Myocyte (in vitro differentiated cells): Measurements from ENCODE around the gene KCNC3. TPM values are rescaled to one million over a fixed set of nuclear protein-coding genes. Genes with fewer than 3 reads are reported as not detected.

Source experiments
- DNase-seq: peaks from one replicate; pipeline ENCODE4 v3.0.0-alpha.2; 2012; ENCODE audit warnings: low read depth
- total RNA-seq: library from RNA; depleted of rRNA; stranded (reverse); fragments of >200 nt; gene quantifications from 2 replicates; pipeline ENCODE4 v1.2.3, GENCODE V29; 2014

The KCNC3 gene
- total RNA-seq, 1 donor from 2014 or later = not detected

GRCh38 chr19:50280074-50280473 is 49.1 kb downstream of the KCNC3 start:
- DNase-seq = no peak

DNA sequence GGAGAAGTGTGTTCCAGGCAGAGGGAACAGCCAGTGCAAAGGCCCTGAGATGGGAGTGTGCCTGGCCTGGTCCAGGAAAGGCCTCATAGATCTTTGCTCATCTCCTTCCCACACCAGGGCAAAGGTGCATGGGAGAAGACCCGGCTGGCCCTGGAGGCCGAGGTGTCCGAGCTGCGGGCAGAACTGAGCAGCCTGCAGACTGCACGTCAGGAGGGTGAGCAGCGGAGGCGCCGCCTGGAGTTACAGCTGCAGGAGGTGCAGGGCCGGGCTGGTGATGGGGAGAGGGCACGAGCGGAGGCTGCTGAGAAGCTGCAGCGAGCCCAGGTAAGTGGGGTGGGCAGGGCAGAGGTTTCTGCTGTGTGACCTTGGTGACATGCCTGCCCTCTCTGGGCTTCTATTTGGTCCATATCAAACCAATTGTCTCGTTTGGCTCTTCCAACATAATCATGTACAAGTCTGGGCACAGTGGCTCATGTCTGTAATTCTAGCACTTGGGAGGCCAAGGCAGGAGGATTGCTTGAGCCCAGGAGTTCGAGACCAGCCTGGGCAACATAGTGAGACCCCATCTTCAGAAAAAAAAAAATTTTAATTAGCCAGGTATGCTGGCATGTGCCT is 51.1 kb downstream of the KCNC3 start:
- no peak for DNase-seq

- DNase-seq = no peak
These were observed 52.7 kb downstream of the KCNC3 start for GRCh38 chr19:50276370-50277063.

- DNase-seq = no peak
These were observed 53.4 kb downstream of the KCNC3 start for GRCh38 chr19:50275577-50276368.

- DNase-seq = no peak
These were observed 55.4 kb downstream of the KCNC3 start for GRCh38 chr19:50273821-50274220.

DNA sequence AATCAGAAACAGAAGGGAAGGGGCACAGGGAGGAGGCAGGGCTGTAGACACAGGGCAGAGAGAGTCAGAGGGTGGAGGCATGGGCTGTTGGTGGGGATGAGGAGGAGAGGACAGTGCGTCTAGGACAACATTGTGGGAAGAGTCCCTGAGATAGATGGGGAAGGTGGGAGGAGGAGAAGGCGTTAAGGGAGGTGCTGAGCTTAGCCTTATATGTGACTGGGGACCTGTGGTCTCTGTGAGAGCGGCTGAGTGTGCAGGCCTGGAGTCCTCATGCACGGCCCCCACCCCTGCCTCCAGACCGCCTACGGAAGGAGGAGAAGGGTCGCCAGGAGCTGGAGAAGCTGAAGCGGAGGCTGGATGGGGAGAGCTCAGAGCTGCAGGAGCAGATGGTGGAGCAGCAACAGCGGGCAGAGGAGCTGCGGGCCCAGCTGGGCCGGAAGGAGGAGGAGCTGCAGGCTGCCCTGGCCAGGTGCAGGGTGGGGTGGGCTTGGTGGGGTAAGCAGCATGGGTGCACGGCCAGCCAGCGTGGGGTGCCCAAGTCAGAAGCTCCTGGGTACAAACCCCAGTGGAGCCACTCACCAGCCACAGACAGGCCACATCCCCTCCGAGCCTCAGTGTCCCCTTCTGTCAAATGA is 56.8 kb downstream of the KCNC3 start:
- DNase-seq = no peak

DNA sequence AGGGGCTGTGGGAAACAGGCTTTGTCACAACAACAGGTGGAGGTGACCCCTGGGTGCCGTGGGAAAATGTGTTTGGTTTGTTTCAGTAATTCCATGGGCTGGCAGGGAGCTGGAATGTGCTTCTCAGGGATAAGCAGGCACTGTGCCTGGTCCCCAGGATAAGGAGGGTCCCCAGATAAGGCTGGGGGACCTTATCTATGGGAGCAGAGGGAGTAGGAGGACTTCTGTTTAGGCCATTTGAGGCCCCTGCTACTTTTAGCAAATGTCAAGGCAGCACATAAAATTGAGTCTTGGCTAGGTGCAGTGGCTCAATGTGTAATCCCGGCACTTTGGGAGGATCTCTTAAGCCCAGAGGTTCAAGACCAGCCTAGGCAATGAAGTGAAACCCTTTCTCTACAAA is 59.5 kb downstream of the KCNC3 start:
- no peak for DNase-seq

DNA sequence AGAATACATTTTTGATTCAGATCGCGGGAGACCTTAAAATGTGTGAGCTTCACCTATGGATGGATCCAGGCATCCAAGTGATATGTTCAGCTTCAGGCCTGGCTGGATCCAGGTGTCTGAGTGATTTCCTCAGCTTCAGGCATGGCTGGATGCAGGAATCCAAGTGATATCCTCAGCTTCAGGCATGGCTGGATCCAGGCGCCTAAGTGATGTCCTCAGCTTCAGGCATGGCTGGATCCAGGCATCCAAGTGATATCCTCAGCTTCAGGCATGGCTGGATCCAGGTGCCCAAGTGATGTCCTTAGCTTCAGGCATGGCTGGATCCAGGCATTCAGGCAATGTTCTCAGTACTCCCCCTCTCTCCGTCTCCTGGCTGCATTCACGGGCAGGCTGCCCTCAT is 60.7 kb downstream of the KCNC3 start:
- DNase-seq = no peak

GRCh38 chr19:50268041-50268440 is 61.1 kb downstream of the KCNC3 start:
- DNase-seq = no peak

DNA sequence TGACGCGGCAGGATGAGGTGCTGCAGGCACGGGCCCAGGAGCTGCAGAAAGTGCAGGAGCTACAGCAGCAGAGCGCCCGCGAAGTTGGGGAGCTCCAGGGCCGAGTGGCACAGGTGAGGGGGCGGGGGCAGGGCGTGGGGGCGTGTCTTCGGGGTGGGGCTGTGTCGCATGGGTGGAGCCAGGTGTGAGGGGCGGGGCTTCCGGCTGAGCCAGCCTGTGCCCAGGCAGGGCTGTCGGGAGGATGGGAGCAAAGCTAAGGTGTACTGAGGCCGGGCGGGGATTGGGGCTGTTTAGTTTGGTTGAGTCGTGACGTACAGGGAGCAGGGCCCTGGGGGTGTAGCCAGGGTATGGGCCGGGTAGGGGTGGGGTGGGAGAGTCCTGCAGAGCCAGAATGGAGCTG is 62.3 kb downstream of the KCNC3 start:
- no peak for DNase-seq

GRCh38 chr19:50266041-50266440 is 63.1 kb downstream of the KCNC3 start:
- no peak for DNase-seq

DNA sequence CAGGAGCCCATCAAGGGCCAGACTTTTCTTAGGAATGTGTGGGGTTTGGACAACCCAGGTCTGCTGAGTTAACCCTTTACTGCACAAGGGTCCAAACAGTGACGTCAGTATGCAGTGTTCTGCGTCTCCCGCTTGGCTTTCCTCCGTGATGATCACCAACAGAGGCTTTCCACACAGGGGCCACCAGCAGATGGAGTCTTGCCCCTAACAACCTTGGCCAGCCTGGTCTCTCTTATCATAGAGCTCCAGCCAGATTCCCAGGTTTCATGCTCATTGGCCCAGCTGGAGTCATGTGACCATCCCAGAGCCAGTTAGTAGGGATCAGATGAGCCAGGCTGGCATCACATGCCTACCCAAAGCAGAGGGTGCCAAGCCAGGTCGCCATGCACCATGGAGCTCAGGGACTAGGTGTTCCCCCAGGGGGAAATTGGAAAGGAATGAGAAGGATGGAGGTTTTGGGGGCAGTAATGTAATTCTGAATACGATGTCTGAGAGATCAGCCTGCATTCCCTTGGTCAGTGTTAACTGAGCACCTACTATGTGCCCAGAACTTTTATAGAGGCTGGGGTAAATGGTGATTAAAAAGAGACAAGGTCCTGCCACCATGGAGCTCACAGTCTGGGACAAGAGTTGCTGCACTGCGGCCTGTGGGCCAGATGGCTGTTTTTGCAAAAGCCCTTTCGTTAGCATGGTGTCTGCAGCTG is 64.5 kb downstream of the KCNC3 start:
- DNase-seq = no peak

DNA sequence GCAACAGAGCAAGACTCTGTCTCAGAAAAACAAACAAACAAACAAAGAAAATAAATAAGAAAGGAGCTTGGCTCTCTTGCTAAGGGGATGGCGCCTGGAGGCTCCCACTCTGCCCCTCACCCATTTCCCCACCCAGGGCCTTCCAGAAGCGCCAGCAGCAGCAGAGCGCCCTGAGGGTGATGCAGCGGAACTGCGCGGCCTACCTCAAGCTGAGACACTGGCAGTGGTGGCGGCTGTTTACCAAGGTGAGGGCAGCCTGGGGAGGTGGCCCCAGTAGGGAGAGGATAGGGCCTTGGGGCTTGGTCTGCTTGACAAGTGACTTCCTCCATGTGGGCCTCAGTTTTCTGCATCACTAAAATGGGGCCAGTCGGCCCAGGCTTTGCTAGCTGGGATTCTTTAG is 66.0 kb downstream of the KCNC3 start:
- DNase-seq = no peak

Other genes with a start within 250 kb of the KCNC3 start
- gene IZUMO2, start 166.1 kb downstream of the KCNC3 start, total RNA-seq = not detected in 2 replicates
- not detected in 2 replicates for gene MYH14, start 125.8 kb downstream of the KCNC3 start, total RNA-seq
- gene NAPSA, start 36.3 kb upstream of the KCNC3 start, total RNA-seq = 0.48 and 1.7 TPM in 2 replicates
- 70.3 and 80.5 TPM in 2 replicates for gene NR1H2, start 47.1 kb upstream of the KCNC3 start, total RNA-seq
- 22.0 and 26.3 TPM in 2 replicates for gene POLD1, start 55.0 kb upstream of the KCNC3 start, total RNA-seq
- gene SPIB, start 89.6 kb upstream of the KCNC3 start, total RNA-seq = 0.73 and 2.4 TPM in 2 replicates
- 65.8 and 124 TPM in 2 replicates for gene MYBPC2, start 103.5 kb upstream of the KCNC3 start, total RNA-seq
- 207 and 210 TPM in 2 replicates for gene EMC10, start 147.1 kb upstream of the KCNC3 start, total RNA-seq
- gene GARIN5A, start 147.5 kb upstream of the KCNC3 start, total RNA-seq = 1.5 and 3.0 TPM in 2 replicates
- 29.8 and 39.9 TPM in 2 replicates for gene JOSD2, start 181.8 kb upstream of the KCNC3 start, total RNA-seq
- gene ASPDH, start 184.5 kb upstream of the KCNC3 start, total RNA-seq = not detected in 2 replicates
- gene LRRC4B, start 239.1 kb upstream of the KCNC3 start, total RNA-seq = 0.05 TPM in 1 of 2 replicates, not detected in the other